GM19099 (cell line): ENCODE data around the gene SEC61A2.

Experiments used
- POLR2A ChIP-seq: IDR thresholded peaks from 3 replicates; pipeline ENCODE4 v1.6.1; 2011; ENCODE audit warnings: low read depth; ENCODE audit not compliant: insufficient read length; ENCODE audit errors: extremely low read depth

SEC61A2 gene

DNA sequence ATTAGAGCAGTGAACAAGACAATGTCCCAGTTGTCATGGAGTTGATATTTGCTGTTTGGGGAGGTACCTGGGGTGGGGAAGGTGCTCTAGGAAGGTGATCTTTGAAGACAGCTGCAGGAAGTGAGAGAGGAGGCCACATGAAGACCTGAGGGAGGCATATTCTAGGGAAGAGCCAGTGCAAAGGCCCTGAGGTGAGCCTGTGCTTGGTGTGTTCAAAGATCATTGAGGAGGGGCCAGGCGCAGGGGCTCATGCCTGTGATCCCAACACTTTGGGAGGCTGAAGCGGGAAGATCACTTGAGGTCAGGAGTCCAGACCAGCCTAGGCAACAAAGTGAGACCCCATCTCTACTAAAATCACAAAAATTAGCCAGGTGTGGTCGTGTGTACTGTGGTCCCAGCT is 15.1 kb downstream of the SEC61A2 start:
- no peak for TF ChIP-seq POLR2A

GRCh38 chr10:12150163-12150562 is 20.7 kb downstream of the SEC61A2 start:
- TF ChIP-seq POLR2A = no peak

DNA sequence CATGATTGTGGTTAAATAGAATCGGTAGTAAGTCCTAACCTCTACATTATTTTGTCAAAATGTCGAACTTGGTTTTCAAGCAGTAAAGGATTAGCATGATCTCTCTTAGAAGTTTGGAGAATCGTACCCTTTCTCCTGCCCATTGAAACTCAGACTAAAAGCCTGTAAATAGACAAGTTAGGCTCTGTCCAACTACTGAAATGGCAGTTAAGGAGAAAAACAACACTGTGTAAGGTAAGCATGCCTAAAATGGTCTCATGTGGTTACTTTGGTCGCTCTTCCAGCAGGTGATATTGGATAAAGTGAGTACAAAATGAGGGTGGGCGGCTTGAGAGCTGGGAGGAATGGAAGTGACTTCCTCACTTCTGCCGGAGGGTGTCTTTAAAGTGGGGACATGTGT is 25.0 kb downstream of the SEC61A2 start:
- TF ChIP-seq POLR2A = no peak

- no peak for TF ChIP-seq POLR2A
Measured at GRCh38 chr10:12156367-12157123, 27.1 kb downstream of the SEC61A2 start.

DNA sequence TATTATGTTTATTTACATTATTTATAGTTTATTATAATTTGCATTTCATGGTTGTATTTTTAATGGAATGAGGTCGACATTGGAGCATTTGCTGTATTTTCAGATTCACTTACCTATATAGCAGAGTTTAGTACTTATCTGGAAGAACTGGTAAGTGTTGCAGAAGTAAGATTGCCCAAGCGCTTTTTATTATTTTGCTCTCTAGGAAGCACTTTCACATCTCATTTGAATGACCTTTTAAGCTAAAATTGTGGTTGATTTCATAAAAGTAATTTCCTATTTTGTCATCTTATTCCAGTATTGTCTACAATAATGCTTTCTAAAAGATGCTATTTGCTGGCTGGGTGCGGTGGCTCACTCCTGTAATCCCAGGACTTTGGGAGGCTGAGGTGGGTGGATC is 28.6 kb downstream of the SEC61A2 start:
- no peak for TF ChIP-seq POLR2A

- no peak for TF ChIP-seq POLR2A
Measured at GRCh38 chr10:12160664-12161063, 31.2 kb downstream of the SEC61A2 start.

DNA sequence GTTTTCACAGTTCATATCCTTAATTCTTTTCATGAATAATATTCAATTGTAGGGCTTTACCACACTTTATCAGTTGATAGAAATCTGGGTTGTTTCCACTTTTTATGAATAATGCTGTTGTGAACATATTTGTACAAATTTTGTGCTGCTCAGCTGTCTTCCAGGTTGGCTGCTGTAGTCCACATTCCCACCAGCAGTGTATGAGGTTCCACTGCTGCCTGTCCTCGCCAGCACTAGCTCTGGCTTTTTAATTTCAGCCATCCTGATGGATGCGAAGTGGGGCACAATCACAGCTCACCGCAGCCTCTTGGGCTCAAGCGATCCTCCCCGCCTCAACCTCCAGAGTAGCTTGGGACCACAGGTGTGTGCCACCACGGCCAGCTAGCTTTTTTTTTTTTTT is 33.5 kb downstream of the SEC61A2 start:
- no peak for TF ChIP-seq POLR2A

DNA sequence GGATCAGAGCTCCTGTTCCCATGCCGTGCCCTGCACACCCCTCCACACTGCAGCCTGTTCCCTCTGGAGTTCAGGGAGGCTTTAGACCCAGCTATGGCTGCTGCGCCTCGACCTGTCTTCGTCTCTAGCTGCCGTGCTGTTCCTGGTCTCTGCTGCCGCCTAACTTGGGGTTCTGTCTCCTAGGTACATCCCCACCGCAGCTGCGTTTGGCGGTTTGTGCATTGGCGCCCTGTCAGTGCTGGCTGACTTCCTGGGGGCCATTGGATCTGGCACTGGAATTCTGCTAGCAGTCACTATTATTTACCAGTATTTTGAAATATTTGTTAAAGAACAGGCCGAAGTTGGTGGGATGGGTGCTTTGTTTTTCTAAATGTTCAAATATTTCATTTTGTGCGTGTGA is 34.6 kb downstream of the SEC61A2 start:
- no peak for TF ChIP-seq POLR2A

GRCh38 chr10:12165036-12165435 is 35.6 kb downstream of the SEC61A2 start:
- no peak for TF ChIP-seq POLR2A

GRCh38 chr10:12165999-12166775 is 36.7 kb downstream of the SEC61A2 start:
- TF ChIP-seq POLR2A = no peak

DNA sequence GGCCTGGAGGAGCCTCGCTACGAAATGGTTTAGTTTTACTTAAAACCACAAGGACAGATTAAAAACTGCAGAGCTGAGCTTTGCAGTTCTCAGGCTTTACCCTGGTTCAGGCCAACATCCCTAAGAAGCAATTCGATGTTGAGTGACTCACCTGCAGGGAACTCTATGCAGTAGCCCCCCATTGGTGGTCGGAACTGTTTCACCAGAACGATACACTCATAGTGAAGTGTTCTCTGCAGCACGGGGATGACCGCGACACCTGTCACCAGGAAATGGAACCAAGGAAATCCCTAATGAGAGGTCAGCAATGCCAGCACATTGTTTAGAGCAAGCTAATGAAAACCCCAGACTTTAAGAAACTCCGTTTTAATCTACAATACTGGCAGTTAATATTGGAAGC is 48.2 kb downstream of the SEC61A2 start:
- TF ChIP-seq POLR2A = no peak

- no peak for TF ChIP-seq POLR2A
Measured at GRCh38 chr10:12179606-12180170, 50.2 kb downstream of the SEC61A2 start.

- no peak for TF ChIP-seq POLR2A
Measured at GRCh38 chr10:12180221-12180974, 50.9 kb downstream of the SEC61A2 start.

DNA sequence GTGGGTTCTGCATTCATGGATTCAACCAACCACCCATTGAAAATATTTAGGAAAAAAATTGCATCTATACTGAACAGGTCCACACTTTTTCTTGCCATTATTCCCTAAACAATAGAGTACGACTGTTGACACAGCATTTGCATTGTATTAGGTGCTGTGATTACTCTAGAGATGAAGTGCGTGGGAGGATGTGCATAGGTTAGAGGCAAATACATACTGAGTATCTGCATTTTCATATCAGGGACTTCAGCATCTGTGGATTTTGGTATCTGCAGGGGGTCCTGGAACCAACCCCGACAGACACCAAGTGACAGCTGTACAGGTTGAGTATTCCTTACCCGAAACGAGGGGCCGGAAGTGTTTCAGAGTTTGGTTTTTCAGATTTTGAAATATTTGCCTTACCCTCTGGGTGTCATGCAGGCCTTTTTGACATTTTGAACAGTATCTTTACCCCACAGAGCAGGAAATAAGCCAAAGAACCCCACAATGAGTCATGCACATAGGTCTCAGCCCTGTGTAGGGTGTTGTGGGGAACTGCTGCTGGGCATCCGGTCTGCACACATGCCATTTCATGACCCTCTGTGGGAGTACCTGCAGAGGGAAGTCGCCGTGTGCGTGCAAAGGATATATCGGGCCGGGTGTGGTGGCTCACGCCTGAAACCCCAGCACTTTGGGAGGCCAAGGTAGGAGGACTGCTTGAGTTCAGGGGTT is 51.7 kb downstream of the SEC61A2 start:
- TF ChIP-seq POLR2A = no peak

GRCh38 chr10:12184165-12184564 is 54.7 kb downstream of the SEC61A2 start:
- TF ChIP-seq POLR2A = no peak
